Fibroblast of gingiva (primary cell): ENCODE measurements around the gene CYP2W1.
"Not testable (repeated sequence)": the region's sequence is repeated elsewhere in the genome, so short reads cannot be mapped to it uniquely, and the experiment has no call there.

ENCODE experiments used
- DNase-seq: peaks from one replicate; pipeline ENCODE4 v3.0.0-alpha.2; 2011; ENCODE audit warnings: low read depth

CYP2W1 gene

GRCh38 chr7:1029637-1030443, 46.9 kb downstream of the CYP2W1 start:
- DNase-seq = no peak

DNA sequence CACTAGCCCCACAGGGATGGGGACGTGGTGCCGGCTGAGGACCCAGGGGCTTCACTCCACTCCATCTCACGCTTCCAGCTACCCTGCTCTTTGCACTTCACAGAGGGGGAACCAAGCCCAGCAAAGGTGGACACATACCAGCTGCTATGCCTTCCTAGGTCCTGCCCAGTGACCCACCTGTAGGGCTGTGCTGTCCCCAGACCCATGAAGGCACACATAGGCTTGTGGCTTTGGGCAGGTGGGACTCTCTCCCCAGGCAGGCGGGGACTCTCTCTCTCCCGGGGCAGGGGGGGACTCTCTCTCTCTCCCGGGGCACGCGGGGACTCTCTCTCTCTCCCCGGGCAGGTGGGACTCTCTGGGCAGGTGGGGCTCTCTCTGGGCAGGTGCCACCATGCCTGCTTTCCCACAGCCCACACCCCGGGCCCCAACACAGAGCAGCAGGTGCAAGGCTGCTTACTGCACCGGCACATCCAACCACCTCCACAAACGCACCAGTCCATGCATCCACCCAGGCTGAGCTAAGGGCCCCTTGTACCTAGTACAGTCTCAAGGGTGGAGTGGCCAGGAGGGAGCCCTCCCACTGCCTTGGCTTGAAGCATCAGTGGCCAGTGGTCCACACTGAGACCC, 47.6 kb downstream of the CYP2W1 start:
- no peak for DNase-seq

DNA sequence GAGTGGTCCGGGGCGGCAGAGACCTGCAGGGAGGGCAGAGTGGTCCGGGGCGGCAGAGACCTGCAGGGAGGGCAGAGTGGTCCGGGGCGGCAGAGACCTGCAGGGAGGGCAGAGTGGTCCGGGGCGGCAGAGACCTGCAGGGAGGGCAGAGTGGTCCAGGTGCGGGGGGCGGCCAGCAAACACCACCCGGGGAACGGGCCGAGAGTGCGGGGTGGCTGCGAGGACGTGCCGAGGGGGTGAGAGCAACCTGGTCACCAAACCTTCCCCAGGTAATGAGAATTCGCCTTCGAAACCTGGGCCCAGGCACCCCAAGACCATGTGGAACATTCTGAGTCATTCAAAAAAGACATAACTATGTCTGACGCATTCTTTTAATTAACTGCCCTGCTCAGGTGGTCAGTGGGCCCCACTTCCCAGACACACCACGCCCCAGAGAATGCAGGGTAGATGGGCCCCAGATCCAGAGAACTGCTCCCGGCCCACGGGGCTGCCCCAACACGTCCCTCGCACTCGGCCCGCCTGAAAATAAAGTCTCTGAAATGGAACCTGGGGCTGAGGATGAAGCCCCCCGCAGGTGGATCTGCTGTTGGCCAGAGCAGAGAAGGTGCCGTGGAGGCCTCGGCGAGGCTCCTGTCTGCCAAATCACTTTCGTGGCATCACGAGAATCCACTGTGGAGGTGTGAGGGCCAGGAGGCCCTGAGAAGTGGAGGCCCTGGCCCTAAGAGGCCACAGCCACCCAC, 48.9 kb downstream of the CYP2W1 start:
- DNase-seq = no peak

DNA sequence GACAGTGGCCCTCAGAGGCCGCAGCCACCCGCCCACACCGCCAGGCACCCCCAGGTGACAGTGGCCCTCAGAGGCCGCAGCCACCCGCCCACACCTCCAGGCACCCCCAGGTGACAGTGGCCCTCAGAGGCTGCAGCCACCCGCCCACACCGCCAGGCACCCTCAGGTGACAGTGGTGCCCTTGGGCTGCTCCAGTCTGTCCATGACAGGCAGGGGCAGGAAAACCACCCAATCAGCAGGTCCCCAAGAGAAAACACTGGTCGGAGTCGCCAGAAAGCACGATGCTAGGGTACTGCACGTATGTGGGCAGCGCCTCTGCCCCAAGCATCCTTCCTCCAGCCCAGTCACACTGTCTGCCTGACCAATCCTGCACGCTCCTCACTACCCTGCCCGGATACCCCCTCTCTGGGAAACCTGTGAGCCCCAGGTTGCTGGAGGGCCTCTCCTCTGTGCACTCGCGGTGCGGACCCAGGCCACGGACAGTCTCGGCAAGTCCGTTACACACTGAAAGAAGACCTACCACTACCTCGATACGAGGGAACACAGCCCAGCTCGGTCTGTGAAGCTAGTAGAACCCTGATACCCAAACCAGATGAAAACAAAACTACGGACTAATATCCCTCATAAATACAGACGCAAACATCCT, 49.7 kb downstream of the CYP2W1 start:
- DNase-seq = no peak

DNA sequence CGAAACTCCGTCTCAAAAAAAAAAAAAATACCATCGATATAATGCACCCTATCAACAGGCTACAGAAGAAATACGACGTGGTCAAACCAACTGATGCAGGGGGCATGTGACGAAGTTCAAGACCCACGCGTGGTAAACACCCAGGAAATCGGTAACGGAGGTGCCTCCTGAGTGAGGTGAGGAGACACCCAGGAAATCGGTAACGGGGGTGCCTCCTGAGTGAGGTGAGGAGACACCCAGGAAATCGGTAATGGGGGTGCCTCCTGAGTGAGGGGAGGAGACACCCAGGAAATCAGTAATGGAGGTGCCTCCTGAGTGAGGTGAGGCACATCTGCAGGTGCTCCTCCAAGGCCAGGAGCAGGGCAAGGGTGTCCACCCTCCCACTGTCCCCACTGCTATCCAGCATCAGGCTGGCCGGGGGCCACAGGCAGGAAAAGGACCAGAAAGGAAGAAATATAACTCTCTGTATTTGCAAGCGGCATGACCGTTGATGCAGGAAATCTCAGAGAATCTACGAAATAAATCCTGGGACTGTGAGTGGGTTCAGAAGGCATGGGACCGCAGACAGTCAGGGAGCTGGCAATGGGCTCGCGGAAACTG, 50.7 kb downstream of the CYP2W1 start:
- DNase-seq = no peak

DNA sequence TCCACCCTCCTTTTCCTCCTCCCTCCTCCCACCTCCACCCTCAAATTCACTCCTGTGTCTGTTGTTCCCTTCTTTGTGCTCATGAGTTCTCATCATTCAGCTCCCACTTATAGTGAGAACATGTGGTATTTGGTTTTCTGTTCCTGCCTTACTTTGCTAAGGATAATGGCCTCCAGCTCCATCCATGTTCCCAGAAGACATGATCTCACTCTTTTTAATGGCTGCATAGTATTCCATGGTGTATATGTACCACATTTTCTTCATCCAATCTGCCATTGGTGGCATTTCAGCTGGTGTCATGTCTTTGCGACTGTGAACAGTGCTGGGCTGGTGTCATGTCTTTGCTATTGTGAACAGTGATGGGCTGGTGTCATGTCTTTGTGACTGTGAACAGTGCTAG, 51.8 kb downstream of the CYP2W1 start:
- not testable (repeated sequence) for DNase-seq

GRCh38 chr7:1036164-1036928, 53.4 kb downstream of the CYP2W1 start:
- DNase-seq = not testable (repeated sequence)
